ENCODE data around the gene ANKRD44. TPM values are rescaled to one million over a fixed set of nuclear protein-coding genes. Genes with fewer than 3 reads are reported as not detected.

Gene ANKRD44
- total RNA-seq, 1 experiment from 2014 or later, result 0.68 TPM

- ATAC-seq (no peak), DNase-seq (ENCODE audit: low spot score) (no peak)
- no peak overlapping the region for H3K4me3 Mint-ChIP-seq
- ChIA-PET CTCF (no interaction called here), POLR2A (no interaction called here)
- no peaks in the 10 kb centered on the region for H3K36me3 Mint-ChIP-seq
- TF ChIP-seq ZNF423 (CRISPR knock-in tag; IDR thresholded peaks at IDR 0.05) (no peak), ESRRA (CRISPR knock-in tag; IDR thresholded peaks at IDR 0.05; ENCODE audit: borderline replicate concordance) (no peak), GTF2I (CRISPR knock-in tag; conservative IDR thresholded peaks at IDR 0.05) (no peak), ZNF396 (CRISPR knock-in tag; IDR thresholded peaks at IDR 0.05; ENCODE audit: borderline replicate concordance) (no peak), SMAD4 (CRISPR knock-in tag; IDR thresholded peaks at IDR 0.05) (no peak), ETV6 (CRISPR knock-in tag; IDR thresholded peaks at IDR 0.05) (no peak), E2F1 (CRISPR knock-in tag; IDR thresholded peaks at IDR 0.05) (no peak), HMGA2 (CRISPR knock-in tag; IDR thresholded peaks at IDR 0.05) (no peak), OVOL2 (CRISPR knock-in tag; IDR thresholded peaks at IDR 0.05; ENCODE audit: borderline replicate concordance) (no peak), FOXK1 (CRISPR knock-in tag; IDR thresholded peaks at IDR 0.05) (no peak), NR1H2 (CRISPR knock-in tag; IDR thresholded peaks at IDR 0.05) (no peak), FOXP1 (CRISPR knock-in tag; IDR thresholded peaks at IDR 0.05; ENCODE audit: borderline replicate concordance) (no peak)
- H3K9me3 Mint-ChIP-seq, result peaks cover 8% of the 10 kb centered on the region
- H3K27ac Mint-ChIP-seq, result no peak overlapping the region
- H3K4me1 Mint-ChIP-seq, result peaks cover 31% of the 10 kb centered on the region
- no peaks in the 10 kb centered on the region for H3K27me3 Mint-ChIP-seq (ENCODE audit: low read depth)
These were observed 323.3 kb downstream of the ANKRD44 start for GRCh38 chr2:196987298-196987648.

GRCh38 chr2:196985511-196986183 lies 324.9 kb downstream of the ANKRD44 start:
- no peak overlapping the region for H3K27ac Mint-ChIP-seq
- H3K4me3 Mint-ChIP-seq, result no peak overlapping the region
- H3K9me3 Mint-ChIP-seq, result peaks cover 8% of the 10 kb centered on the region
- H3K27me3 Mint-ChIP-seq (ENCODE audit: low read depth), result no peaks in the 10 kb centered on the region
- ChIA-PET CTCF (no interaction called here), POLR2A (no interaction called here)
- ATAC-seq, result no peak
- H3K36me3 Mint-ChIP-seq, result no peaks in the 10 kb centered on the region
- H3K4me1 Mint-ChIP-seq, result peaks cover 29% of the 10 kb centered on the region
- no peak for DNase-seq (ENCODE audit: low spot score)
- TF ChIP-seq ZNF423 (CRISPR knock-in tag; IDR thresholded peaks at IDR 0.05) (no peak), RORB (CRISPR knock-in tag; IDR thresholded peaks at IDR 0.05) (no peak), ZNF532 (CRISPR knock-in tag; IDR thresholded peaks at IDR 0.05; ENCODE audit: borderline replicate concordance) (no peak), ATF2 (CRISPR knock-in tag; IDR thresholded peaks at IDR 0.05; ENCODE audit: borderline replicate concordance, low read depth) (no peak), RELA (CRISPR knock-in tag; IDR thresholded peaks at IDR 0.05; ENCODE audit: borderline replicate concordance) (no peak), ZNF121 (CRISPR knock-in tag; IDR thresholded peaks at IDR 0.05) (0 out of 2 replicates have a peak, but pooled peaks have one; percentile 39)

GRCh38 chr2:196984903-196985302 lies 325.7 kb downstream of the ANKRD44 start:
- no peak for TF ChIP-seq ZNF232 (CRISPR knock-in tag; IDR thresholded peaks at IDR 0.05)
- TF ChIP-seq EMX1 (CRISPR knock-in tag; IDR thresholded peaks at IDR 0.05), result no peak
- TF ChIP-seq ERG (CRISPR knock-in tag; IDR thresholded peaks at IDR 0.05), result no peak
- no peak for TF ChIP-seq FOXJ3 (CRISPR knock-in tag; IDR thresholded peaks at IDR 0.05; ENCODE audit: borderline replicate concordance)
- DNase-seq (ENCODE audit: low spot score), result no peak
- Mint-ChIP-seq H3K4me1 (peaks cover 29% of the 10 kb centered on the region), H3K27ac (no peak overlapping the region), H3K36me3 (no peaks in the 10 kb centered on the region), H3K27me3 (ENCODE audit: low read depth) (no peaks in the 10 kb centered on the region), H3K4me3 (no peak overlapping the region), H3K9me3 (peaks cover 8% of the 10 kb centered on the region)
- ATAC-seq, result no peak
- ChIA-PET CTCF (no interaction called here), POLR2A (no interaction called here)
